MCF 10A (cell line): ENCODE results near the gene CTXN3. TPM values are rescaled to one million over a fixed set of nuclear protein-coding genes. Genes with fewer than 3 reads are reported as not detected.
"Not testable (repeated sequence)": the region's sequence is repeated elsewhere in the genome, so short reads cannot be mapped to it uniquely, and the experiment has no call there.

Source experiments
- BruUV-seq: library from RNA; stranded (reverse); fragments of 400-500 nt; replicated peaks from 2 replicates; lab custom pipeline; 2021; lab: Mats Ljungman, UMichigan
- CTCF ChIA-PET: fragments of 300-600 bp; sonication (Branson Sonifier 250); formaldehyde crosslinking; extraction: SDS; loops from one replicate; lab custom pipeline; 2021; ENCODE audit warnings: antibody characterized with exemption, inconsistent platforms; lab: Yijun Ruan, JAX
- POLR2A ChIA-PET: fragments of 300-600, 350-650 bp; sonication (Branson Sonifier 250); formaldehyde crosslinking; extraction: SDS; loops from one replicate; lab custom pipeline; 2020; ENCODE audit warnings: antibody characterized with exemption, inconsistent platforms; lab: Yijun Ruan, JAX
- DNase-seq: peaks from one replicate; pipeline ENCODE4 v3.0.0-alpha.2; 2018; ENCODE audit not compliant: unreplicated experiment
- H3K27ac Mint-ChIP-seq: one replicate; pipeline ENCODE4 v1.8.0; 2022; ENCODE audit warnings: mild to moderate bottlenecking, low read depth, mixed read lengths; ENCODE audit not compliant: unreplicated experiment
- H3K27me3 Mint-ChIP-seq: one replicate; pipeline ENCODE4 v1.8.0; 2022; ENCODE audit warnings: mixed read lengths; ENCODE audit not compliant: insufficient read depth, unreplicated experiment
- H3K36me3 Mint-ChIP-seq: one replicate; pipeline ENCODE4 v1.8.0; 2022; ENCODE audit warnings: mild to moderate bottlenecking, moderate library complexity, mixed read lengths; ENCODE audit not compliant: insufficient read depth, unreplicated experiment
- H3K4me1 Mint-ChIP-seq: one replicate; pipeline ENCODE4 v1.8.0; 2022; ENCODE audit warnings: mixed read lengths; ENCODE audit not compliant: insufficient read depth, unreplicated experiment
- H3K4me3 Mint-ChIP-seq: one replicate; pipeline ENCODE4 v1.8.0; 2022; ENCODE audit warnings: mild to moderate bottlenecking, moderate library complexity, mixed read lengths; ENCODE audit not compliant: unreplicated experiment
- H3K9me3 Mint-ChIP-seq: one replicate; pipeline ENCODE4 v1.8.0; 2022; ENCODE audit warnings: mixed read lengths; ENCODE audit not compliant: unreplicated experiment
- CTCF ChIP-seq: fragments of 200-600 bp; IDR thresholded peaks from one replicate; pipeline ENCODE4 v1.8.0; 2022; ENCODE audit warnings: antibody characterized with exemption, mild to moderate bottlenecking; ENCODE audit not compliant: unreplicated experiment
- intact Hi-C: fragments of 100-400 bp; cut with micrococcal nuclease; formaldehyde crosslinking; loops from 2 replicates; pipeline ENCODE4 v1.14.1; 2022
- total RNA-seq: library from RNA; stranded (reverse); gene quantifications from 2 replicates; pipeline ENCODE4 v1.2.3, GENCODE V29; 2022

Gene CTXN3
- total RNA-seq, 1 experiment from 2014 or later, result not detected

- no peaks in the 10 kb centered on the region for H3K27me3 Mint-ChIP-seq
- H3K36me3 Mint-ChIP-seq, result no peaks in the 10 kb centered on the region
- no peak overlapping the region for H3K27ac Mint-ChIP-seq
- no peaks in the 10 kb centered on the region for H3K9me3 Mint-ChIP-seq
- ChIA-PET POLR2A (interaction anchor here (0.7 kb wide), 1 partner anchor 34 kb away, joined by 3 read pairs; no protein-coding TSS in a partner anchor), CTCF (interaction anchor here (0.6 kb wide), 1 partner anchor 73 kb away, joined by 3 read pairs; no protein-coding TSS in a partner anchor)
- no peak for TF ChIP-seq CTCF
- DNase-seq, result no peak
- no peak overlapping the region for H3K4me3 Mint-ChIP-seq
- BruUV-seq, result no TSS peak
- intact Hi-C loops, result no loop called here
- no peaks in the 10 kb centered on the region for H3K4me1 Mint-ChIP-seq
Measured at GRCh38 chr5:127666043-127666716, 17.3 kb downstream of the CTXN3 start.

GRCh38 chr5:127667926-127668325, 19.0 kb downstream of the CTXN3 start:
- no TSS peak for BruUV-seq
- POLR2A ChIA-PET, result interaction anchor here (0.7 kb wide), 1 partner anchor 56 kb away, joined by 4 read pairs; no protein-coding TSS in a partner anchor
- H3K9me3 Mint-ChIP-seq, result no peaks in the 10 kb centered on the region
- no peaks in the 10 kb centered on the region for H3K4me1 Mint-ChIP-seq
- DNase-seq, result no peak
- TF ChIP-seq CTCF, result no peak
- H3K27me3 Mint-ChIP-seq, result no peaks in the 10 kb centered on the region
- intact Hi-C loops, result no loop called here
- H3K27ac Mint-ChIP-seq, result no peak overlapping the region
- H3K4me3 Mint-ChIP-seq, result no peak overlapping the region
- H3K36me3 Mint-ChIP-seq, result no peaks in the 10 kb centered on the region
- CTCF ChIA-PET, result no interaction called here

- Mint-ChIP-seq H3K4me1 (peaks cover 6% of the 10 kb centered on the region), H3K36me3 (no peaks in the 10 kb centered on the region), H3K27ac (no peak overlapping the region), H3K4me3 (no peak overlapping the region), H3K9me3 (no peaks in the 10 kb centered on the region), H3K27me3 (no peaks in the 10 kb centered on the region)
- intact Hi-C loops, result no loop called here
- peak; percentile 23 for DNase-seq
- BruUV-seq, result no TSS peak
- ChIA-PET CTCF (interaction anchor here (0.6 kb wide), 1 partner anchor 336 kb away, joined by 3 read pairs; no protein-coding TSS in a partner anchor), POLR2A (interaction anchor here (0.6 kb wide), 1 partner anchor 10 kb away, joined by 3 read pairs; no protein-coding TSS in a partner anchor)
- no peak for TF ChIP-seq CTCF
Measured at GRCh38 chr5:127671218-127671617, 22.3 kb downstream of the CTXN3 start.

- BruUV-seq, result no TSS peak
- H3K27me3 Mint-ChIP-seq, result no peaks in the 10 kb centered on the region
- no peaks in the 10 kb centered on the region for H3K36me3 Mint-ChIP-seq
- CTCF ChIA-PET, result interaction anchor here (0.6 to 0.8 kb wide), 2 partner anchors 40 to 611 kb away, joined by 3 read pairs; no protein-coding TSS in a partner anchor
- POLR2A ChIA-PET, result interaction anchor here (0.7 to 0.9 kb wide), 3 partner anchors 8 to 28 kb away, joined by 3 to 4 read pairs (median 3); no protein-coding TSS in a partner anchor
- no peak for TF ChIP-seq CTCF
- H3K4me1 Mint-ChIP-seq, result peaks cover 6% of the 10 kb centered on the region
- H3K27ac Mint-ChIP-seq, result no peak overlapping the region
- peak; percentile 38 for DNase-seq
- no peaks in the 10 kb centered on the region for H3K9me3 Mint-ChIP-seq
- intact Hi-C loops, result no loop called here
- no peak overlapping the region for H3K4me3 Mint-ChIP-seq
Measured at GRCh38 chr5:127673117-127673800, 24.4 kb downstream of the CTXN3 start.

- H3K4me3 Mint-ChIP-seq, H3K4me1 Mint-ChIP-seq, BruUV-seq, POLR2A ChIA-PET, CTCF ChIA-PET, intact Hi-C loops, H3K36me3 Mint-ChIP-seq, H3K27ac Mint-ChIP-seq, H3K27me3 Mint-ChIP-seq, H3K9me3 Mint-ChIP-seq, DNase-seq: not testable (repeated sequence)
Measured at GRCh38 chr5:127676951-127677350, 28.1 kb downstream of the CTXN3 start.
